Large intestine (tissue), 3 donors: Measurements from ENCODE around the gene KLHL26. TPM values are rescaled to one million over a fixed set of nuclear protein-coding genes. Genes with fewer than 3 reads are reported as not detected.

Source experiments
- DNase-seq, 2 donors: peaks; one replicate each; pipeline versions ENCODE4 v3.0.0 to v3.0.0-alpha.2; 2013
- H3K27ac ChIP-seq: one replicate; pipeline ENCODE4 v1.5.1; 2013; ENCODE audit warnings: low read length
- H3K27me3 ChIP-seq: 2 replicates; pipeline ENCODE4 v1.6.1; 2013; ENCODE audit warnings: low read length; ENCODE audit not compliant: control insufficient read depth, insufficient read depth
- H3K36me3 ChIP-seq: 2 replicates; pipeline ENCODE4 v1.6.1; 2013; ENCODE audit warnings: low read length; ENCODE audit not compliant: control insufficient read depth, insufficient read depth
- H3K4me1 ChIP-seq: one replicate; pipeline ENCODE4 v1.6.1; 2013; ENCODE audit warnings: low read length; ENCODE audit not compliant: control insufficient read depth, insufficient read depth
- H3K4me3 ChIP-seq: one replicate; pipeline ENCODE4 v1.5.1; 2013; ENCODE audit warnings: low read length
- H3K9me3 ChIP-seq: one replicate; pipeline ENCODE4 v1.6.1; 2013; ENCODE audit warnings: mild to moderate bottlenecking, low read depth, low read length, moderate library complexity; ENCODE audit not compliant: control insufficient read depth
- WGBS: methylation state at CpG from one replicate; pipeline ENCODE4 v1.1.5; 2013; ENCODE audit warnings: low lambda C conversion rate; ENCODE audit not compliant: insufficient coverage; 5-methylcytosine and 5-hydroxymethylcytosine counted together
- polyA plus RNA-seq: library from polyadenylated mRNA; unstranded; fragments of 120-200 nt; gene quantifications from one replicate; pipeline ENCODE4 v1.2.1, GENCODE V29; 2013

Gene KLHL26
- polyA plus RNA-seq, 1 donor = 4.6 TPM

DNA sequence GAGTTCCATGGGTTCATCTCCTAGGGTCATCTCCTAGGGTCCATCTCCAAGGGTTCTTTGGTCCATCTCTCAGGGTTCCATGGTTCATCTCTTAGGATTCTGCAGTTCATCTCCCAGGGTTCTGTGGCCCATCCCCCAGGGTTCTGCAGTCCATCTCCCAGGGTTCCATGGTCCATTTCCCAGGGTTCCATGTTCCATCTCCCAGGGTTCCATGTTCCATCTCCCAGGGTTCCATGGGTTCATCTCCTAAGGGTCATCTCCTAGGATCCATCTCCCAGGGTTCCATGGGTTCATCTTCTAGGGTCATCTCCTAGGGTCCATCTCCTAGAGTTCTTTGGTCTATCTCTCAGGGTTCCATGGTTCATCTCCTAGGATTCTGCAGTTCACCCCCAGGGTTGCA lies 19.3 kb upstream of the KLHL26 start:
- no peak overlapping the region for H3K27ac ChIP-seq
- DNase-seq = no peak
- peaks cover 8% of the 10 kb centered on the region for H3K9me3 ChIP-seq
- no peaks in the 10 kb centered on the region for H3K4me1 ChIP-seq
- H3K27me3 ChIP-seq = peaks cover 44% of the 10 kb centered on the region
- no peak overlapping the region for H3K4me3 ChIP-seq
- H3K36me3 ChIP-seq = no peaks in the 10 kb centered on the region

GRCh38 chr19:18618236-18618635 lies 18.6 kb upstream of the KLHL26 start:
- peaks cover 40% of the 10 kb centered on the region for H3K27me3 ChIP-seq
- WGBS = no CpG with 5 or more reads among the region's 13 CpGs

DNA sequence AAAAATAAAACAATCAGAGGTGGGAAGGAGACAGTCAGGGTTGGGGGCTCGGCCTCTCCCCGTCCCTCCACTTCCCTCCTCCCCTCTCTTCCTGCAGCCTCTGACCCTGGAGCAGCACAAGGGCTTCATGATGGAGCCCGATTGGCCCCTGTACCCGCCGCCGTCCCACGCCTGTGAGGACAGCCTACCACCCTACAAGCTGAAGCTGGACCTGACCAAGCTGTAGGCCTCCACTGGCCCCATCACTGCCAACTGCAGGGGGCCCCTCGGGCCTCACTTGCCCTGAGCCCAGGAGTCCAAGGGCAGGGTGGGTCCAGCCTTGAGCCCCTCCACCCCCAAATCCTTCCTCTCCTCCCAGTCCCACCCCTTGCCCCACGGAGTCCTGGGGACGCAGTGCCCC lies 16.5 kb upstream of the KLHL26 start:
- Histone ChIP-seq H3K27ac (no peak overlapping the region), H3K4me3 (no peak overlapping the region), H3K27me3 (peaks cover 19% of the 10 kb centered on the region), H3K9me3 (peaks cover 8% of the 10 kb centered on the region), H3K36me3 (no peaks in the 10 kb centered on the region), H3K4me1 (no peaks in the 10 kb centered on the region)
- WGBS = no CpG with 5 or more reads among the region's 10 CpGs
- DNase-seq = no peak

More at GRCh38 chr19:18618236-18618635, 18.6 kb upstream of the KLHL26 start:
- no peak for DNase-seq
- H3K36me3 ChIP-seq = no peaks in the 10 kb centered on the region
- H3K27ac ChIP-seq = no peak overlapping the region
- no peak overlapping the region for H3K4me3 ChIP-seq
- no peaks in the 10 kb centered on the region for H3K4me1 ChIP-seq
- H3K9me3 ChIP-seq = peaks cover 8% of the 10 kb centered on the region

DNA sequence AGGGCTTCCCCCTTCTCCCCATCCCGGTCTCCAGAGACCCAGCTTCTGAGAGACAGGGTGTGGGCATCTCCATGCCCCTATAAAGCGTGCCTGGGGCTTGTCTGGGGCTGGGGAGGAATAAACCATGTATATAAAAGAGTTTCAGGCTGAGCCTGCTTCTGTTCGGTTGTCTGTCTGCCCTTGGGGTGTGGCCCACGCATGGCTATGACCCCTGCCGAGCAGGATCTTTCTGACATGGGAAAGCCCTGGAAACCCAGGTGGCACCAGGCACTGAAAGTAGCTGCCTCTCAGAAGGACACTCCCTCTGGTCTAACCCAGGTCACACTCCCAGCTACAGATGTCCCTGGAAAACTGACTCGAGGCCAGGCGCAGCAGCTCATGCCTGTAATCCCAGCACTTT lies 15.9 kb upstream of the KLHL26 start:
- H3K36me3 ChIP-seq = no peaks in the 10 kb centered on the region
- no peak overlapping the region for H3K27ac ChIP-seq
- no peak overlapping the region for H3K4me3 ChIP-seq
- no peak for DNase-seq
- H3K27me3 ChIP-seq = peaks cover 13% of the 10 kb centered on the region
- H3K4me1 ChIP-seq = no peaks in the 10 kb centered on the region
- WGBS = no CpG with 5 or more reads among the region's 7 CpGs
- H3K9me3 ChIP-seq = peaks cover 8% of the 10 kb centered on the region

DNA sequence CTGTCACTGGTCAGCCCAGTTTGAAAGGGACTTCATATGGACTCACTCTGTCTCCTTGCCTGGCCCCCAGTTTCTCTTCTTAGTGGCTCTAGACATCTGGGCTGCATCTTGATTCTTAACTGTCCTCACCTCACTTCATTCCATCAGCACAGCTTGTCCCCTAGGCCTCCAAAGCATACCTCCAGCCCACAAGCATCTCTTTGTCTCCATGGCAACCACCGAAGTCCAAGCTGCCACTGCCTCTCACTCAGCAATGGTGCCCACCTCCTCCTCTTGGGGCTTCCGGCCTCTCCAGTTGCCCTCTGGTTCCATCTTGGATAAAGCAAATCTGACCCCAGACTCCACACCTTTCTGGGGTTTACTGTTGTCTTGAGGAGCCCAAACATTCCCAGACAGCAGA lies 9.9 kb upstream of the KLHL26 start:
- Histone ChIP-seq H3K9me3 (no peaks in the 10 kb centered on the region), H3K4me3 (no peak overlapping the region), H3K27me3 (peaks cover 19% of the 10 kb centered on the region), H3K27ac (no peak overlapping the region), H3K4me1 (no peaks in the 10 kb centered on the region), H3K36me3 (no peaks in the 10 kb centered on the region)
- DNase-seq = no peak
- WGBS = no CpG with 5 or more reads among the region's 2 CpGs

DNA sequence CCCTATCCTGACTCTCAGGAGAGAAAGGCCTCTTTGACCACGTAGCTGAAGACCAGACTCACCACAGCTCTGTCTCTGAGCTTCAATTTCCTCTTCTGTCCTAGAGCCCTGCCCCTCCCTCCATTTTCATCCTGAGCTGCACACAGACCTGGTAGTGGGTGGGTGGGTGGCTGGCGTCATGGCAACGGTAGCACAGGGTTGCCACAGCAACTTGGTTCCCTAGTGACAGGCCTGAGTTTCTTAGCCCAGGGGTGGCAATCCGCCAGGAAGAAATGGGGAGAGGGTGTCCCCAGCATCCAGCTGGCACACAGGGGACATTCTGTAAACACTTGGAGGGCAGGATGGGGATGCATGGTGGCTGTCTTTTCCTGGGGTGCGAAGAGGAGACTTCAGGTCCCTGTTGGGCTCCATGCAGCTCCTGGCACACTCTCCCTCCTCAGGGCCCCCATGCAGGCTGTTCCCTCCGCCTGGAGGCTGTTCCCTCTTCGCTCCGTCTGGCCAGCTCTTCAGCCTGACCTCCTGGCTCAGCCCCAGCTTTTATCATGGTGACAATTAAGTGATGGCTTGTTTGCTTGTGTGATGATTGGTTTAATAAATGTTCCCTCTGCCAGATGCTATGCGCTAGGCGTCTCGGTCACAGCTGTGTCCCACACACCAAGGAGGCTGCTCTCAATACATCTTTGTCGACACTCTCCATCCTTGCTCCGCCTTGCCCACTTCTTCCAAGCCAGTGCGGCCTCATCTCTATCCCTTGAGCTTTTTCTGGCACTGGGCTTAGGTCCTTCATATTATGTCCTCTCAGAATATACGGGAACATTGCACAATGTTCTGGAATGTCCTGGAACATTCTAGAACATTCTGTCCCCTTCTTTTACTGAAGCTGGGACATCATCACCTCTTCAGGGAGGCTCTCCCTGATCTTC lies 7.4 kb upstream of the KLHL26 start:
- Histone ChIP-seq H3K27me3 (peaks cover 15% of the 10 kb centered on the region), H3K4me3 (no peak overlapping the region), H3K9me3 (no peaks in the 10 kb centered on the region), H3K27ac (no peak overlapping the region), H3K36me3 (no peaks in the 10 kb centered on the region), H3K4me1 (no peaks in the 10 kb centered on the region)
- no peak for DNase-seq
- WGBS = no CpG with 5 or more reads among the region's 15 CpGs

- no CpG with 5 or more reads among the region's 8 CpGs for WGBS
- no peak for DNase-seq
Observed at GRCh38 chr19:18633321-18633720, 3.5 kb upstream of the KLHL26 start.

GRCh38 chr19:18634612-18635297 lies 2.1 kb upstream of the KLHL26 start:
- H3K9me3 ChIP-seq = no peaks in the 10 kb centered on the region
- H3K4me1 ChIP-seq = peaks cover 24% of the 10 kb centered on the region
- H3K27ac ChIP-seq = no peak overlapping the region
- H3K27me3 ChIP-seq = peaks cover 11% of the 10 kb centered on the region
- H3K36me3 ChIP-seq = no peaks in the 10 kb centered on the region
- 0% methylated on average over 1 of the region's 12 CpGs for WGBS
- H3K4me3 ChIP-seq = no peak overlapping the region
- DNase-seq = no peak

More at GRCh38 chr19:18633321-18633720, 3.5 kb upstream of the KLHL26 start:
- H3K9me3 ChIP-seq = no peaks in the 10 kb centered on the region
- no peaks in the 10 kb centered on the region for H3K36me3 ChIP-seq
- peaks cover 22% of the 10 kb centered on the region for H3K4me1 ChIP-seq
- no peak overlapping the region for H3K27ac ChIP-seq
- no peak overlapping the region for H3K4me3 ChIP-seq
- H3K27me3 ChIP-seq = peaks cover 16% of the 10 kb centered on the region

GRCh38 chr19:18635831-18636182 lies 1.0 kb upstream of the KLHL26 start:
- no peak overlapping the region for H3K27ac ChIP-seq
- no peak for DNase-seq
- H3K27me3 ChIP-seq = peaks cover 11% of the 10 kb centered on the region
- peaks cover 24% of the 10 kb centered on the region for H3K4me1 ChIP-seq
- H3K4me3 ChIP-seq = no peak overlapping the region
- no CpG with 5 or more reads among the region's 6 CpGs for WGBS
- no peaks in the 10 kb centered on the region for H3K9me3 ChIP-seq
- no peaks in the 10 kb centered on the region for H3K36me3 ChIP-seq

DNA sequence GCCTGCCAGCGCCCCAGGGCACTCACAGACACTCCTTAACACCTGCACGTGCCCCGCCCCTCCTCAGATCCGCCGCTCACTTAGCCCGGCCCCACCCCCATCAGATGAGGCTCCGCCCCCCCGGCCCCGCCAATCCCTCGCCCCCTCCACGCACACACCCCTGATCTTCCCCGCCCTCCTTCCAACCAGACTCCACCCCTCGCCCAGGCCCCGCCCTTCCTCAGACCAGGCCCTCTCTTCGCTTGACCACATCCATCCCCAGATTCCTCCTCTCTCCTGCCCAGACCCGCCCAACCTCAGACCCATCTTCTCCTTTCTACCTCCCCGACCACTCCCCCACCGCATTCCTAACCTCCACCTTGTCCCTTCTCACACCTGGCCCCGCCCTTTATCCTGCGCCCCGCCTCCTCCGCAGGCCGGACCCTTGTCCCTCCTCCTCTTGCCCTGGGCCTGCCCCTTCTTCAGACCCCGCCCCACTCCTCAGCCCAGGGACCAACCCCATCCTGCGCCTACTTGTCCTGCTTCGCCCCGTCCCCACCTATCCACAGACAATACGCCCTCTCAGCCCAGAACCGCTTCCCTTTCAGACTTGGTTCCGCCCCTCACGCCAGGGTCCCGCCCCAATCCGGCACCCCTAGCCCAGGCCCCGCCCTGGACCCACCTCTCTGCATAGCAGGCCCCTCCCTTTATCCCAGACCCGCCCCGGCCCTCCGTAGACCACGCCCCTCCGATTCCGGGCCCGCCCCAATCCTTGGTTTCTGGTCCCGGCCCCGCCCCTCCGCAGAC lies 452 bp upstream of the KLHL26 start:
- H3K9me3 ChIP-seq = no peaks in the 10 kb centered on the region
- no peaks in the 10 kb centered on the region for H3K36me3 ChIP-seq
- H3K27me3 ChIP-seq = peaks cover 11% of the 10 kb centered on the region
- WGBS = 0% methylated on average over 5 of the region's 44 CpGs
- DNase-seq = peak; percentile 93 to 94
- peak overlapping the region; percentile 73 for H3K27ac ChIP-seq
- peak overlapping the region; percentile 59 for H3K4me3 ChIP-seq
- H3K4me1 ChIP-seq = peaks cover 24% of the 10 kb centered on the region
